Superior temporal gyrus (tissue), 1 donor: ENCODE measurements around the gene BTBD17.
A peak's percentile ranks its signal among the peaks of the same experiment; 100 is the strongest.

ENCODE experiments used
- DNase-seq: peaks from one replicate; pipeline ENCODE4 v3.0.0-alpha.2; 2016; ENCODE audit errors: extremely low spot score

Gene BTBD17

DNA sequence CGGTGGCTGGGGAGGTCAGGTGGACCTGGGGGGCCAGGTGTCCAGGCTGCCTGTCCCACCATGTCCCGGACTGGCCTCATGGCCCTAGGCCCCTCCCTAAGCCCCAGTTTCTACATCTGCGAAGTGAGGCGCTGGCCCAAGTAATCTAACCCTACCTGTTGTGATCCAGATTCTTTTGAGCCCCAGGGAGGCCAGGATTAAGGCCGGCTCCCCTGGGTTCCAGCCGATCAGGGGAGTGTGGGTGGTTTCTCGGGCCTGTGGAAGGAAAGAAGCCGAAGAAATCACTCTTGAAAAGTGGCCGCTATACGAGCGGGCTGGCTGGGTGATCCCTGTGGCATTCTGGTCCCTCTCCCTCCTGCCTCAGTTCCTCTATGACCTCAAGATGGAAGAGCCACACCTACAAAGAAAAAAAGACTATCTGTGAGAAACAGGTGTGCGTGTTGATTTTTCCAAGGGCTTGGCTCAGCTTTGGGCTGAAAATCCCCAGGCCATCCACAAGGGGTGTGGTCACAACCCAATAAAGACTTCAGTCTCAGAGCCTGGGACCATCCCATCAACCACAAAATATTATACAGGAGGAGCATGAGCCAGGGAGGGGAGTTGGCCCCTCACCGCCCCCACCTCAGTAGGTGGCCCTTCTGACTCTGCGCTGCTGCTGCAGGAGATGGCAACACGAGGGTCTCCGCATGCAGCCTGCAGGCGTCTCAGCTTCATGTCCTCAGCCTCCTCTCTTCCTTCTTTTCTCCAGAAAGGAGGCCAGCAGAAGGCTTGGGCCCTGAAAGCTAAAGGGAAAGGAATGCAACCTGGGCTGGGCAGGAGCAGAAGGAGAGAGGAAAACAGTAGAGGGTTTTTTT, 25.9 kb upstream of the BTBD17 start:
- no peak for DNase-seq

DNA sequence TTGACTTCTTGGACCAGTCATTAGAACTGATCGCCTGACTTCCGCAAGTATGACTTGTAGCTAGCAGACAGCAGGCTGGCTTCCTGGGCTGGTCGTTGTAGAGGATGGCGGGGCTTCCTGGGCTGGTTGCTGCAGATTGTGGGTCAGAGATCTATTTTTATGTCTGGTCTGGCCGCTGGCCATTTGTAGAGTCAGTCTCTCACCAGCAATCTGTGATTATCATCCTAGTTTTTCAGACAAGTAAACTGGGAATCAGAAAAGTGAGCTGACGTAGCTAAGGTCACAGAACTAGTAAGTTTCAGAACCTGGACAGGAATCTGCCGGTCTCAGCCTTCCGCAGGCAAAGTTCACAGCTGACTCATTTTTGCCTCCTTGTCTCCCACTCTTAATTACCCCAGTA, 24.7 kb upstream of the BTBD17 start:
- DNase-seq: no peak

DNA sequence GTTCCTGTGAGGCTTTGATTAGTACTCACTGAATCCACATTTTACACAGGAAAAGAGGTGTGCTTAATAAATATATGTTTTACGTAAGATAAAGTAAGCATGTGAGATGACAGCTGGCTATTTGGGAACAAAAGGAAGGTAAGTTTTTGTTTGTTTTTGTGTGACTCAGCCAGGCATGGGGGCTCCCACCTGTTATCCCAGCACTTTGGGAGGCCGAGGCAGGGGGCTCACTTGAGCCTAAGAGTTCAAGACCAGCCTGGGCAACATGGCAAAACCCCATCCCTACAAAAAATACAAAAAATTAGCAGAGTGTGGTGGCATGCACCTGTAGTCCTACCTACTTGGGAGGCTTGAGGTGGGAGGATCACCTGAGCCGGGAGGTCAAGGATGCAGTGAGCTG, 23.5 kb upstream of the BTBD17 start:
- no peak for DNase-seq

DNA sequence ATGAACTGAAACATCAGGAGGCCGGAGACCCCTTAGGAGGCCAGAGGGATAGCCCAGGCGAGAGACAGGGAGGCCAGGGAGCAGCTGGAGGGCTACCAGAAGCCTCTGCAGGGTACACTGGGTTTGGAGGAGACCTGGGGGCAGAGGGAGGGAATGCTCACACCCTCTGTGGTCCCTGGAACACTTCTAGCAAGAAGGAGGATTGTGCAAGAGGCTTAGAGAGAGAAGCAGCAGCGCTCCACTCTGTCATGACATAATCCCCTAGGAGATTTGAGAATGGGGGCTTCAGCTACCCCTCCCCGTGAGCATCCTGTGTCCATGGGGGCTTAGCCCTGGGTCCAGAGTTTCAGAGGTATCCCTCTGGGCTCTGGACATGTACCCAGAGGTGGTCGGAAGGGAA, 21.5 kb upstream of the BTBD17 start:
- no peak for DNase-seq

DNA sequence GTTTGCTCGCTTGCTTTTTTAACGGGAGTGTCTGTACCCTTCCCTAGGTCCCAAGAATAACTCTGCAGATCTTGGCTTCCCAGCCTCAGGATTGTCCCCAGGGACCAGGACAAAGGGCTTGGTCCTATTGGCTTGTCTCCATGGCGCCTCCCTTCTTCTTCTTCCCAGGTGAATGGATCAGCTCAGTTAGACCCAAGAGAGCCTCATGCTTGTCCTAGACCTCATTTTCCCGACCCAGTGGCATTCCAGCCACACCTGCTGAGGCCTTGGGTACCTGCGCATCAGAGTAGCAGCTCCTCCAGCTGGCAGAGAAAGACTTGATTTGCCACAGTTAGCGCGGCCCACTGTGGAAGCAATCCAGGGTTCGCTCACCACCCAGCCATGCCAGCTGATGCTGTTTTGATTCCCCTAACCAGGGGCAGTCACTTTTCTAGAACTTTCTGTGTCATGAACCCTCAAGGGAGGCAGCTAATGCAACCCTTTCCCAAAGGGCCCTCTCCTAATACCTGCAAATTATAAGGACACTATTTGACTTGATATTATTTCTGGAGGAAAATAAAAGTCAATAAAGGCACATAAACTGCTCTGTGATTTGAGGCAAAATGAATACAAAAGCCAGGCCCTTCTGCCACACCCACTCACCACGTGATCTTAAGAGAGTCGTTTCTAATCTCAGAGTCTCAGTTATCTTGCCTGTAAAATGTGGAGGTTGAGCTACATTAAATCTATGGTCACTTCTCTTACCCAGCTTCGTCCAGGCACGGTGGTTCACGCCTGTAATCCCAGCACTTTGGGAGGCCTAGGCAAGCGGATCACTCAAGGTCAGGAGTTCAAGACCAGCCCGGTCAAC, 19.5 kb upstream of the BTBD17 start:
- DNase-seq: no peak

DNA sequence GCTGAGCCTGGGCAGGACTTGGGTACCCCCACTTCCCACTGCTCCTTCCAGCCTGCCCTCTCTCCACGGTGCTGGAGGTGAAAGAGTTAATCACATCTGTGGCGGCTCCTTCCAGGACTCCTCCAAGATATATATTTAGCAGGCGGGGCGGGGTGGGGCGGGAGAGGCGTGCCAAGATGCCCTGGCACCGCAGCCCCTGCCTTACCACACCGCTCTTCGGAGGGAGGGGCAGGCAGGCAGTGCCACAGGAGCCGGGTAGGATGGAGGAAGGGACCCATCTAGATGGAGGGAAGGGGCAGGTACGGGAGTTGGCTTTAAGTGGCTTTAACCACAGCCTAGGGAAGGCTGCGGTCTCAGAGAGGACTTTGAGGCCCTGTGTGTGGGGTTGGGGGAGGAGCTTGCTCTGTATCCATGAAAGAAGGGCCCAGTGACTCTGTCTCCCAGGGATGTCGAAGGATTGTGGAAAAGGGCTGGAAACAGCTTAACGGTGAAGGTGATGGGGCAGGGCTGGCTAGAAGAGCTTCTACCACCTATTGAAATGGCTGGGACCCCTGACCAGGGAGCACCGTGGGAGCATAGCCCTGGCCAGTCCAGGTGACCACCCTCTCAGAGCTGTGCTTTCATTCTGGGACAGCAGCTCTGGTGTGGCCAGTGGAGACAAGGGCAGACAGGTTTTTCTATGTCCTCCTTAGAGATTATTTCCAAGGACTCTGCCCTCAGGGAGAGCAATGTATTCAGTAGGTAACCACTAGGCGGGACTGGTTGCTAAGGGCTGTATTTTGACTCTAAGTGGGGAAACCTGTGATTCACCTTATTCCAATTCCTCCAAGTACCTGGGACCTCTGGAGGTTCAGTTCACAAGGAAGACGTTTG, 18.7 kb upstream of the BTBD17 start:
- DNase-seq: no peak

DNA sequence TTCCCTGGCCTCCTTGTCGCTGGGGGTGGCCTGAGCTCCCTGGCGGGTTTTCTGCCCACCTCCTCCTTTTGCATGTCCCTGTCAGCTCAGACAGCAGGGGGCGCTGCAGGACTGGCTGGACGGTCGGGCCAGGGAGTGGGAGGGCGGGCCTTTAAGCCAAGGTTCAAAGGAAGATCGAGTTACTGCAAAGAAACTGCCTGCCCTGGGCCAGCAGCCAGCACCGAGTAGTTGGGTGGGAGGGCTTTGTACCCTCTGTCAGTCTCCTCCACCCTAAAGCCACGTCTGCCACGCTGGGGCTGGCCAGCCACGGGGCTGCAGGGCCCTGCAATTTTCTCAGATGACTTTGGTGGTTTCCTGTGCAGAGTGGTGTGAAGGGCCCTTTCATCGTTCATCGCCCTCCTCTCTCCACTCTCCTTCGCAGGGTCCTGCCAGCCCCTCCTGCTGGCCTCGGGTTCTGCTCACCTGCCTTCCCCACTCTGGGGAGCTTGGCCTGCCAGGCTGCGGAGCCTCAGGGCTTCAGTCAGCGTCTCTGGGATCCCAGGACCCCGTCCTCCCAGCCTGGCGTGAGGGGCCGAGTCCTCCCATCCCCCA, 17.9 kb upstream of the BTBD17 start:
- peak; percentile 88 for DNase-seq

DNA sequence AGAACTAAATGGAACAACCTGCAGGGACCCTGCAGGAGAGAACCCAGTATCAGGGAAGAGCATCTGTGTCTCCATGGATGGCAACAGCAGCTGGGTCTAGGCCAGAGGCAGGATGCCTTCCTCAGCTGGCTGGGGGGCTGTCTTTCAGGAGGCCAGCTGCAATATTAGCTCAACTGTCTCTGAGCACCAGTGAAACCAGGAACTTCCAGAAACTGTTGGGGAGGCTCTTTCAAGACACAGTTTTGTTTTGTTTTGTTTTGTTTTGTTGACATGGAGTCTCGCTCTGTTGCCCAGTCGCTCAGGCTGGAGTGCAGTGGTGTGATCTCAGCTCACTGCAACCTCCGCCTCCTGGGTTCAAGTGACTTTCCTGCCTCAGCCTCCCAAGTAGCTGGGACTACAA, 13.2 kb upstream of the BTBD17 start:
- DNase-seq: no peak

DNA sequence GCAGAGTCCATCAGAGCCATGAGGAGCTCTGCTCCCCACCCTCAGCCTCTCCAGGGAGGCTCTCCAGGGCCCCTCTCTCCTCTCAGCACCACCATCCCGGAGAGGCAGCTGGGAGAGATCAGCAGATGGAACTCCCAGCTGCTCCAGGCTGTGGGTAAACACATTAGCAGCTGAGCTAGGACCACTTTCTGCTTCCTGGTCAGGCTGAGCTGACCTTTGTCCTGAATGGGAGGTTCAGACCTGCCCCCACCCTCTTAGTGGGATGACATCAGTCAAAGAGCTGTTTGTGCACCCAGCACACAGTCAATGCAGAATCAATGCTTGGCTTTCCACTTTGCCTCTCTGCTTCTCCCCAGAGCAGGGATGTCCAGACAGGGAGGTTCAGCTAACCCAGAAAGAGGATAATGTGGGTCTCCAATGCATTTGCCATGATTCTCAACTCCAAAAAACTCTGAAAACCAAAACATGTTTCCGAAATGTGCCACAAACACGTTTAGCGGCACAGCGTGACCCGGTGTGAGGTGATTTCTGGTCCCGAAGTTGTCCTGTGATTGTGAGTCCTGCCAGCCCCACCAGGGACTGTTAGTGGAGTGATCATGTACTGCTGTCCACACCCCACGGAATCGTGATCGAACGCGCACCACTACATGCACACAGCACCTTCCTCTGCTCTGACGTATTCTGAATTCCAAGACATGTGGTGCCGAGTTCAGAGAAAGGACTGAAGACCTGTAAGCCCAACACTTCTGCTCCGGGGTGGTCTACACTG, 12.4 kb upstream of the BTBD17 start:
- DNase-seq: peak; percentile 93

DNA sequence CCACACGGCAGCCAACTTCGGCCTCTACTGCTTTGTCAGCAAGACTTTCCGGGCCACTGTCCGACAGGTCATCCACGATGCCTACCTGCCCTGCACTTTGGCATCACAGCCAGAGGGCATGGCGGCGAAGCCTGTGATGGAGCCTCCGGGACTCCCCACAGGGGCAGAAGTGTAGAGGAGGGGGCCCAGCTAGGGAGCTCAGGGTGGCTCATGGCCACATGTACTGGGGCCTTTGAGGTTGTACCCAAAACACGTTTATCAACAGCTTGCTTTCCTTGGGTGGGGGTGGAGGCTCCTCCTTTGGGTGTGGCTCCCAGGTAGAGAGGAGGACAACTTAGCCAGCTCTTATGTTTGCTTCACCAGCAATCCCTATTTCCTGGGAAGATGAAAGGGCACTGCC, 10.8 kb upstream of the BTBD17 start:
- DNase-seq: no peak

DNA sequence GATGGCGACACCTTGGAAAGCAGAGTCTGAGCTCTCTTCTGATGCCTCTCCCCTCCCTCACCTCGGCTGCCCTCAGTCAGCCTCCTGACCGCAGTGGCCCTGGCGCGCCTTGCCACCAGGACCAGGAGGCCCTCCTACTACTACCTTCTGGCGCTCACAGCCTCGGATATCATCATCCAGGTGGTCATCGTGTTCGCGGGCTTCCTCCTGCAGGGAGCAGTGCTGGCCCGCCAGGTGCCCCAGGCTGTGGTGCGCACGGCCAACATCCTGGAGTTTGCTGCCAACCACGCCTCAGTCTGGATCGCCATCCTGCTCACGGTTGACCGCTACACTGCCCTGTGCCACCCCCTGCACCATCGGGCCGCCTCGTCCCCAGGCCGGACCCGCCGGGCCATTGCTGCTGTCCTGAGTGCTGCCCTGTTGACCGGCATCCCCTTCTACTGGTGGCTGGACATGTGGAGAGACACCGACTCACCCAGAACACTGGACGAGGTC, 10.0 kb upstream of the BTBD17 start:
- no peak for DNase-seq

DNA sequence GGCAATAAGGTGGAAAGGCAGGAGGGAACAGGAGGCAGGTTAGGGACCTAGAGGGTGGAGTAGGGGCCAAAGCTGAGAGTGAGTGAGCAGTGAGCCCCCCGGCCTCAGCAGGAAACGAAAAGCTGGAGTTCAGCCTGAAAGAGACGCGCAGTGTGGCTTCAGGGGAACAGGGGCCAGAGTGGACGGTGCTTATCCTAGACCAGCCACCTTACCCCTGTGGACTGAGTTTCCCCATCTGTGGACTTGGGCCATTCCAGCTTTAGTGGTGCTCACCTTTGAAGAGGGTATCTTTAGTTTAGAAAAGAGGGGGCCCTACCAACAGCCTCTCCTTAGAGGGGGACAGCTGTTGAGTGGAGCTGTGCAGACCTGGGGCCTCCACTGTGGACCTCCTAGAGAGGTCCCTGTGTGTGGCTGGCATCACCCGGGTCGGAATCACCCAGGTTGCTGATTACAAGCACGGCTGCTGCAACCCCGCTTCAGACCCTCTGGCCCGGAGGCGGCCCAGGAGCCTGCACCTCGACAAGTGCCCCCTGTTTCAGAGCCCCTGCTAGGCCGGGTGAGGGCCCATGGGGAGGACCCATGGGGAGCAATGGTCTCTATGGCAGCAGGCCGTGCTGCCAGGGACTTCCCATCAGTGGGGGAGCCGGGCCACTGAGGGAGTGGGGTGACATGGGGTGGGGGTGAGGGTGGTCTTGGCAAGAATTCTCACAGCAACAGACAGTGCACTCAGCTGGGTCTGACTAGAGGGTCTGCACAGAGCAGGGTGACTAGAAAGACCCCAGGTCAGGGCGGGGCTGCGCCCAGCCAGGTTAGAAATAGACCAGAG, 8.2 kb upstream of the BTBD17 start:
- DNase-seq: no peak

DNA sequence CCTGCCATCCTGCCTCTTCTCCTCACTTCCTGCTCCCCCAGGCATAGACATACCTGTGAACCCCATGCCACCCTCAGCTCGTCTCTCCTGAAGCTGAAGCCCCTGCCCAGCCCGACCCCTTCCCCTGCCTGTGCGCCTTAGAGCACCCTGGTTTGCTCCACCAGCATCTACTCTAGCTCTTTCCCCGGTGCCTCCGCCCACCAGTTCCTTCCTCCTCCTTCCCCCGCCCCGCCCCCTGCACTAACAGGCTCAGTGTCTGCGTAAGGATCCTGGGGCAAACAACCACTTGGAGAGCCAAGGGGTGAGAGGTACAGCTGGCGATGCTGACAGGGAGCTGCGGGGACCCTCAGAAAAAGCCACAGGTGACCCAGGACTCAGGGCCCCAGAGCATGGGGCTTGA, 7.6 kb upstream of the BTBD17 start:
- no peak for DNase-seq

DNA sequence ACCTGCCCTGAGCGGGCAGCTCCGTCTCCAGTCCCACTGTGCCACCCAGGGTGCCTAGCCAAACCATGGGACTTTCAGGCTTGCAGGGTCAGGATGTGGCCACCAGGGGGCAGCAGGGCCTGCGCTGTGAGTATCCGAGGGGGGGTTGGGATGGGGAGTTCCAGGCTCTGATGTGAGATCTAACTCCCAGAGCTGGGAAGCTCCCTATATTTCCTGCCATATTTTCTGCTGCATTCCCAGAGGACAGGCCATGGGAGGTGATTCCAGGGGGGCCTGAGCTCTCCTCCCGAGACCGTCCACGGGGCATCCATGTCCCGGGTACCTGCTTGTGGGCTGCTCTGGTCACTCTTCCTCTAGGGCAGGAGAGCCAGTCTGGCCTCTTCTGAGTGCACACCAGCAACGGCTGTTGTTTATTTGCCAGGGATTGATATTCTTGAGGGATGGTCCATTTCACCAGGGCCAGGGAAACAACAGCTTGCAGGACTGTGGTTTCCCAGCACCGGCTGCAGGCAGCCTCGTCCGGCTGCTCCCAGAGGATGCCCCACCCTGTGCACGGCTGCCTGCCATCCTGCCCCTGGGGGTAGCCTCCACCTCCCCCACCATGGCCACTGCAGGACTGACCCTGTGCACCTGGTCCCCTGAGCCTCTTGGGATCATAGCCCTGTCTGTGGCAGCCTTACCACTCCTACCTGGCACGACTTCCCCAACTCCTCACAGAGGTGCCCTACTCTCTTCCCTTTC, 6.8 kb upstream of the BTBD17 start:
- DNase-seq: peak; percentile 87

DNA sequence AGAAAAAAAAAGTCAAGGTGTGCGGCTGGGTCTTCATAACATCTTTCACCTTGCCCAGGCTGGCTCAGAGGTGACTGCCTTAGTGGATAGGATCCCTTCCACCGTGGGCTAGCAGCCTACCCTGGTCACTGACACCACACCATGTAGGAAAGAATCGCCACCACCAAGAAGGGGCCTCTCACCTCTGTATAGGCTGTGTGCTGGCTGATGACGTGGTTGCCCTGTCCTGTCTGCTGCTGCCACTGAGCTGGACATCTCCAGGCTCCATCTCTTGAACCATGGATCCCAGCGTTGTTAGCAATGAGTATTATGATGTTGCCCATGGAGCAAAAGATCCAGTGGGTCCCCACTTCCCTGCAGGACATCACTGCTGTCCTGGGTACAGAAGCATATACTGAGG, 5.5 kb upstream of the BTBD17 start, which contains the start of gene GPR142:
Gene GPR142, plus strand, starts transcription at position 301 of the 400 bp plus-strand sequence. CDS start 2,035 bp downstream, outside the sequence.
- no peak for DNase-seq

DNA sequence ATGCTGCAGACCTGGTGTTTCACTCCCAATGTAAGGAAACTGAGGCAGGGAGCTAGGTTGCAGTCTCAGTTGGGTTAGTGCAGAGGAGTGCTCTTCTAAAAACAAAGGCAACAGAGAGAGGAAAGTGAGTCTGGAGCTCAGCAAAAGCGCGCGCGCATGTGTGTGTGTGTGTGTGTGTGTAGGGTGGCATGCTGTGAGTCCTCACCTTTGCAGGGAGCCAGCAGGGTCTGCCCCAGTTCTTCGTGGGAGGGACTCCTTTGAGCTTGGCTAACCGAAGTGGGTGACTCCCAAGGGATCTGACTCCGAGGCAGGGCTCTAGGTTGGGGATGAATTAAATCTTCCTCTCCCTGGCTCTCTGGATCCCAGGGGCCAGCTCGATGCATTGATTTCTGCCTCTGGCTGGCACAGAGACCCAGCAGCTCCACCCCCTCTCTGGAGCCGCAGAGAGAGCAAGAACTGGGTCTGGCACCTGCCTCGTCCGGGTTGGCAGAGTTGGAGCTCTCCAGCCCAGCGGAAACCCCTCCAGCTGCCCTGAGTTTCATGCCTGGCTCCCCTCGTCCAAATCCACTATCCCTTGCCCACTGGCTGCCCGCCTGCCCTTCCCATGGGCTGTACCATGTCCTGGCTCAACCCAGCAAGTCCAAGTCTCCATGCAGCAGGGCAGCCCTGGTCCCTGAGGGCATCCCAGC, 1.3 kb upstream of the BTBD17 start:
- peak; percentile 29 for DNase-seq

DNA sequence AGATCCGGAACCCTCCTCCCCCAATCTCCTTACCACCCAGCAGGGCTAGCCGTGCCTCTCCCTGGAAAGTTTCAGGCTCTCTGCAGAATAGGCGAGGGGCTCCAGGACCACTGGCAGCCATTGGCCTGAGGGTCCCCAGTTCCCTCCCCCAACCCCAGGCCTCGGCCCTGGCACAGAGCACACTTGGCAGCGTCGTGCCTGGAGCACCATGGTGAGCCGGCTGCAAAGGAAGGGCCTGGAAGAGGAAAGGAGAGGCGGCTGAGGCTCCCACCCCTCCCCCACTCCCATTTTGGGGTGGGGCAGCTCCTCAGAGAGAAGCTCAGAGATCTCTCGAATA, 369 bp upstream of the BTBD17 start:
- DNase-seq: no peak

DNA sequence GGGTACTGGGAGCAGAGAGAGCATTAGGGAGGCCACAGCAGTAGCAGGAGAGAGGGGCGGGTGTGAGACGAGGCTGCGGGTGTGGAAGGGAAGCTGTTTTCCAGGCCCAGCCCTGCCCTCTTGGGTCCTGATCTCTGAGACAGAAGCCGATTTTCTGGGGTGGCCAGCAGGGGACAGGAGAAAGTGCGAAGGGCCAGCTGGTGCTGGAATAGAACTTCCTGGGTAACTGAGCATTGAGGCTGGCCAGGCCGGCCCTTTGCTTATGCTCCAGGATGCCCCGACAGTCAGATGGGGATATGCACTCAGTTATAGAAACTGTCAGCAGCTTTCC, 804 bp downstream of the BTBD17 start:
- DNase-seq: no peak

DNA sequence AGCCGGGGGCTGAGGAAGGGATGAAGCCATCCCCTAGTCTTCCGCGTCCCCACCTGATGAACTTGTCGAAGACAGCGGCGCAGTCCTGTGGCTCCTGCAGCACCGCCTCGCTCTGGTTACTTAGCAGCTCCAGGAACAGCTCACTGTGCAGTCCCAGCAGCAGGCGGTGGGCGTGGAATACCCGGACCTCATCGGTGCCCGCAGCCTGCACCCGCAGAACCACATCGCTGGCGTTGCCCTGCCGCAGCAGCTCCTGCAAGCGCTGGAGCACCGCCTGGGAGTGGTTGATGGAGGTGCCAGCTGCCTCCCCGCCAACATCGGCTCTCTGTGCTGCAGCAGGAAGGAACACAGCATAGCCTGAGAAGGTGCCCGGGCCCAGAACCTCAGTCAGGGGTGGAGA, 1.8 kb downstream of the BTBD17 start:
- DNase-seq: no peak
